ENCODE results near the gene TPGS2. TPM values are rescaled to one million over a fixed set of nuclear protein-coding genes. Genes with fewer than 3 reads are reported as not detected.

TPGS2 gene
- total RNA-seq, 2 donors from 2014 or later: 58.8 to 62.6 TPM

DNA sequence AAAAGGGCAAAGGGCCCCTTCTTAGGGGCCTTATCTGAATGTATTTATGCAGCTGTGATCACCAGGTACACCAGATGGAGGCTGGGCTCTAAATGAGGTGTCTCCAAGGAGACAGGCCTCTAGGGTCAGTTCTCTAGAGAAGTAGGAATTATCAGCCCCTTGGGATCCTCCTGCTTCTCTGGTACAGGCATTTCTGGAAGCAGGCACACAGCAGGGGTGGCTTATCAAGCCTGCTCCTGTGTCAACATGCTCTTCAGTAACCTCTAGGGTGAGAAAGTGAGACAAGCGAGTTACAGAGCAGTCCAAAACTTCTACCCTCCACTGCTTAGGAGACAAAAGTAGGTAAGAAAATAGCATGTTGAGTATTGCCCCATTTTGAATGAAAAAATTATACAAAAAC lies 13.8 kb downstream of the TPGS2 start:
- DNase-seq: no peak
- peaks cover 5% of the 10 kb centered on the region in 2 donors for H3K36me3 Mint-ChIP-seq (ENCODE audit: insufficient read depth in 2 of 2)
- H3K9me3 Mint-ChIP-seq: no peaks in the 10 kb centered on the region
- no peak overlapping the region for H3K27ac Mint-ChIP-seq
- H3K27me3 Mint-ChIP-seq (ENCODE audit: low read depth): no peaks in the 10 kb centered on the region
- ATAC-seq (replicated peaks in 1 of 2): no peak
- H3K4me1 Mint-ChIP-seq (ENCODE audit: low read depth): no peaks in the 10 kb centered on the region
- no peak overlapping the region for H3K4me3 Mint-ChIP-seq

DNA sequence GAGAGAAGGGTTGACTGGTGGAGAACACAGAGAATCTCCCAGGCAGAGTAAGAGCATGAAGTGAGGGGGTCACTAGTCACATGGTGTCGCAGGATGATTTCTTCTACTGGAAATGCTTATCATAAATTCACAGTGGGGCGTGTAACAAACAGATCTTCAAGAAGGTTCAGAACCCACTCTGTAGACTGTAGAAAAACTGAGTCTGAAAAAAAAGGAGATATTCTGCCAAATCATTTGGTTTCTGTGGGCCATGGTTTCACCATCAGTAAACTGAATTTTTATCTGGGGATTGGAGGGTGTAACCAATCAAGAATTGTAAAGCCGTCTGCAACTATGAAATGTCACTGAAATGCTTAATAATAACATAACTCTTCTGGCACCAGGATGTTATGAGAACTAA lies 15.0 kb downstream of the TPGS2 start:
- Mint-ChIP-seq H3K4me1 (ENCODE audit: low read depth) (no peaks in the 10 kb centered on the region), H3K9me3 (no peaks in the 10 kb centered on the region), H3K27me3 (ENCODE audit: low read depth) (no peaks in the 10 kb centered on the region), H3K4me3 (peak overlapping the region in 1 of 2 donors; percentile 59), H3K36me3 (ENCODE audit: insufficient read depth in 2 of 2) (peaks cover 5% of the 10 kb centered on the region in 2 donors), H3K27ac (peak overlapping the region; percentile 93)
- DNase-seq: no peak
- peak in 1 of 2 donors; percentile 36 for ATAC-seq (replicated peaks in 1 of 2)

DNA sequence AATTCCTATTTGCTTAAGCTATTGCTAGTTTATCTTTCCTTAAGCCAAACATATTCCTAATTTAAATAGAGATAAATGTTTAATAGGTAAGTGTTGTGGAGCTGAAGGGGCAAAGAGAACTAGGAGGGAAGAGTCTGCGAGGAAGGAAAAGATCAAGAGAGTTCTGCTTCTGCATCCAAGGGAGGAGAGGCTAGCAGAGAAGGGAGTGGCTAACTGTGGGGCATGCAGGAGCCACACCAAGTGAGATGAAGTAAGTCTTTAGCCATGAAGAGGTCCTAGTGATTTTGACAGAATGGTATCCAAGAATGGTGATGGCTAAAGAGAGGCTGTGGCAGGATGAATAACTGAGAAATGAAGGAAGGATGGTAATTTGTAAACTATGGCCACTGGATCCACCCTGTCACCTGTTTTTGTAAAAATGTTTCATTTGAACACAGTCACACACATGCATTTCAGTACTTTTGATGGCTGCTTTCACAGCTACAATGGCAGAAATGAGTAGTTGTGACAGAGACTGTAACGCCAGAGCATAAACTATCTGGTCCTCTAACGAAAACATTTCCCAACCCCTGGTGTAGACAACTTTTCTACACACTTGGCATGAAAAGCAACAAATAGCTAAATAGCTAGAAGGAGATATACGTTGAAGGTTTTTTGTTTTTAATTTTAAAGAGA lies 15.6 kb downstream of the TPGS2 start:
- Mint-ChIP-seq H3K36me3 (ENCODE audit: insufficient read depth in 2 of 2) (peaks cover 5% of the 10 kb centered on the region in 2 donors), H3K9me3 (no peaks in the 10 kb centered on the region), H3K27ac (peak overlapping the region; percentile 93), H3K27me3 (ENCODE audit: low read depth) (no peaks in the 10 kb centered on the region), H3K4me1 (ENCODE audit: low read depth) (no peaks in the 10 kb centered on the region), H3K4me3 (peak overlapping the region in 1 of 2 donors; percentile 59)
- DNase-seq (no peak), ATAC-seq (replicated peaks in 1 of 2) (peak in 1 of 2 donors; percentile 65)

DNA sequence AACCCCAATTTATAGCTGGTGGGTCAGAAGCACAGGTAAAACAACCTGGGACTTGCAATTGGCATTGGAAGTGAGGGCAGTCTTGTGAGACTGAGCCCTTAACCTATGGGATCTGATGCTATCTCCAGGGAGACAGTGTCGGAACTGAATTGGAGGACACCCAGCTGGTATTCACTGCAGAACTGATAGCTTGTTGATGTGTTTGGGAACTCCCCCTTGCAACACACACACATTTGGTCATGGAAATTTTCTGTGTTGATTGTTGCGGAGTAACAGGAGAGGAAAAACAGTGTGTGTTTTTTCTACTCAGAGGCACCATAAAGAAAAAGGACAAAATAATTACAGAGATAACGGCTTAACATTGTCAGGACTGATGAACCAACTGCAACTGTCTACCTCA lies 16.1 kb downstream of the TPGS2 start:
- H3K36me3 Mint-ChIP-seq (ENCODE audit: insufficient read depth in 2 of 2): peaks cover 3 to 5% of the 10 kb centered on the region in 2 donors
- DNase-seq (no peak), ATAC-seq (replicated peaks in 1 of 2) (no peak)
- H3K27ac Mint-ChIP-seq: peak overlapping the region; percentile 93
- no peaks in the 10 kb centered on the region for H3K9me3 Mint-ChIP-seq
- no peaks in the 10 kb centered on the region for H3K4me1 Mint-ChIP-seq (ENCODE audit: low read depth)
- no peaks in the 10 kb centered on the region for H3K27me3 Mint-ChIP-seq (ENCODE audit: low read depth)
- H3K4me3 Mint-ChIP-seq: no peak overlapping the region

DNA sequence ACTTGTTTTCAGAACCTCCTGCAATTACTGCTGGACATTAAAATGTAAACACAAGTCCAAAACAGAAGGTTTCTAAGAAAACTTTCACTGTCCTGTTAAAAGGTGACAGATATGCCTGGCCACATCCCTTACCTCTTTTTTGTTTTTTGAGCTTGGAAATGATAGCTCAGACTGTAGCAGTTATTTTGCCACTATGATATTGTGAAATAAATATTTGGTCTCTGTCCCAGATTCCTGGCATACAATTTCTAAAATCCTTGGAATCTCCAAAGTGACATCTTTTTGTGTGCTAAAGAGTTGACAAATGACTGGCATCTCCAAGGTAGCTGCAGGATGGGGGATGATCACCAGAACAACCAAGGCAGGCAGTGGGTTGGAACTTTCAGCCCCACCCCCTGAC lies 16.8 kb downstream of the TPGS2 start:
- Mint-ChIP-seq H3K36me3 (ENCODE audit: insufficient read depth in 2 of 2) (peaks cover 7% of the 10 kb centered on the region in 2 donors), H3K4me3 (no peak overlapping the region)

DNA sequence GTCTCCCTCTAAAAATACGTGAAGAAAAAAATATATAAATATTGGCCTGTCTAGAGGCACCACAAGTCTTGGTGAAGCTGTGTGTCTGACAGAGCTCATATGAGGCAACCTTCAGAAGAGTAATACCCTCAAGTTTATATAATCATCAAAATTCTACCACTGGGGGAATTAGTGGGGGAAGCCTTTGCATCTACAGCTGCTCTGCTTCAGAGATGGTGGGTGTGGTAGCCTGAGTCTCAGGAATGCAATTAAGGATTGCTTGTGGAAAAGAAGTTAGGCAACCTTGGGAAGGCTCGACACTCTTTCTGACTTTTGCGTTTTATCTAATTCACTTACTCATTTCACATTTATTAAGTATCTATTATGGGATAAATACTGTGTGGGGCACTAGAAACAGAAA lies 17.4 kb downstream of the TPGS2 start:
- Mint-ChIP-seq H3K9me3 (no peaks in the 10 kb centered on the region), H3K4me3 (no peak overlapping the region), H3K4me1 (ENCODE audit: low read depth) (no peaks in the 10 kb centered on the region), H3K27me3 (ENCODE audit: low read depth) (no peaks in the 10 kb centered on the region), H3K27ac (no peak overlapping the region), H3K36me3 (ENCODE audit: insufficient read depth in 2 of 2) (peaks cover 5 to 7% of the 10 kb centered on the region in 2 donors)
- no peak for ATAC-seq (replicated peaks in 1 of 2)
- DNase-seq: no peak

More for the DNA sequence above, 16.8 kb downstream of the TPGS2 start:
- Mint-ChIP-seq H3K27me3 (ENCODE audit: low read depth) (no peaks in the 10 kb centered on the region), H3K4me1 (ENCODE audit: low read depth) (no peaks in the 10 kb centered on the region), H3K27ac (no peak overlapping the region), H3K9me3 (no peaks in the 10 kb centered on the region)
- ATAC-seq (replicated peaks in 1 of 2) (no peak), DNase-seq (no peak)

DNA sequence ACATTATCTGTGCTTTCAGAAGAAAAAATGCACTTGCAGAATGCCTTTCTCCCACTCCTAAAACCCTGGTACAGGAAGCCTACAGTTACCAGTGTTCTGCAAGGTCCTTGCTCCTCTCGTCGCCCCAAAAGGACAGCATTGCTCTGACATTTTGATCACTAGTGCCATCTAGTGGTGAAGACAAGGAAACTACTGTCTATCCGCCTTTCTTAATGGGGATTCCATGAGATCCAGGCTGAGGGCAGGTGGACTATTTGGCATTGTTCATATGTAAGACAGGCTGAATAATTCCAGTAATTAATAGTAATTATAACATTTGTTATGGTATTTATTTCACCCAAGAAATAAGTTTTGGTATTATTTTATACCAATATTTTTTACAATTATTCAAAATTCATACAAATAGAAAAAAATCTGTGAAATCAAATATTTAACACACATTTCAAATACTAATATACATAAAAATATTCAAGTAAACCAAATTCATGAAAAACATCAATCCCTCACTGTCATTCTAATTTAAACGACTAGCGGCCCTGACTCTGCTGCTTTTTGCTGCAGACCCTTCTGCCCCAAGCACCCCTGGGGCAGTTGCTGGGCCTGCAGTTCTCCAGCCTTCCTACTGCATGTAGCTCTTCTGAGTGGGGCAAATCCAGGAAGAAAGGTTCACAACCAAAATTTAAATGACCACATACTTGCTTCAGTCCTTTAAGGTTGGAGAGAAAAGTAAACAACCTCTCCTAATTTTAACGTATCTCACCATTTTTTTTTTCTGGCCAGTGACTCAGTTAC lies 19.0 kb downstream of the TPGS2 start:
- Mint-ChIP-seq H3K27ac (no peak overlapping the region), H3K4me1 (ENCODE audit: low read depth) (no peaks in the 10 kb centered on the region), H3K4me3 (no peak overlapping the region), H3K9me3 (no peaks in the 10 kb centered on the region), H3K36me3 (ENCODE audit: insufficient read depth in 2 of 2) (peaks cover 9 to 14% of the 10 kb centered on the region in 2 donors), H3K27me3 (ENCODE audit: low read depth) (no peaks in the 10 kb centered on the region)
- peak; percentile 14 to 23 for DNase-seq
- peak; percentile 71 to 76 for ATAC-seq (replicated peaks in 1 of 2)

DNA sequence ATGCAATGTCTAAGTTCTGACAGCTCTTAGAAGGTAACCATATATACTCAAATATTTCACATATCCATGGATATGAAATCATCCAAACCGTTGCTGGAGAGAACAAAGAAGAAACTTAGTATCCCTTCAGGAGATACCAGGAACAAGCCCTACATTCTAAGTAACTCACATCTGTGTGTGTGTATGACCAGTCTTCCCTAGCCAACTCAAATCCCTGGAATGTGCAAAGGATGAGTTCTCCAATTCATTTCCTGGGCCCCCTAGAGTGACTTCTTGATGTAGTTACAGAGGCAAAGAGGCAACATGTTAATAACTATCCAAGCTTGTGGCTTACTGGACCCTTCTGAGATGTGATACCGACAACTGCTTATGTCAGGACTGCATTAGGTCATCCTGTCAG lies 20.1 kb downstream of the TPGS2 start:
- no peaks in the 10 kb centered on the region for H3K9me3 Mint-ChIP-seq
- DNase-seq (no peak), ATAC-seq (replicated peaks in 1 of 2) (no peak)
- no peak overlapping the region for H3K27ac Mint-ChIP-seq
- no peak overlapping the region for H3K4me3 Mint-ChIP-seq
- H3K36me3 Mint-ChIP-seq (ENCODE audit: insufficient read depth in 2 of 2): peaks cover 16 to 23% of the 10 kb centered on the region in 2 donors
- no peaks in the 10 kb centered on the region for H3K27me3 Mint-ChIP-seq (ENCODE audit: low read depth)
- H3K4me1 Mint-ChIP-seq (ENCODE audit: low read depth): no peaks in the 10 kb centered on the region

DNA sequence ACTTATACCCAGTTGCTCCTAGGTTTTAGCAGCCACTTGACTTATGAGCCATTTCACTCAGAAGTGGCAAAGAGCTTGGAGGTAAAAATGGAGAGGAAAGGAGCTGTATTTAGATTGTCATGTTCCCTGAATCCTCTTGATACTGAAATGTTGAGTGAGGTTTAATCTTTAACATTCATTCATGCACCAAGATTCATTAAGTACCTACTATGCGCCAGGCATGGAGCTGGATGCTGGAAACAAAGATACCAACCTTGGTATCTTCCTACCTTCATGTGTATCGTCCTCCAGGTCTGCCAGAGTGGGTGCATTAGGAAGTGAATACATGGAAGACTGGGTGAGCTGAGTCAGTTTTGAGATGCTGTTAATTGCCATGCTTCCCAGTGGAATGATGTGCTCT lies 23.7 kb downstream of the TPGS2 start:
- no peak overlapping the region for H3K4me3 Mint-ChIP-seq
- H3K36me3 Mint-ChIP-seq (ENCODE audit: insufficient read depth in 2 of 2): peaks cover 21 to 28% of the 10 kb centered on the region in 2 donors
- H3K9me3 Mint-ChIP-seq: no peaks in the 10 kb centered on the region
- no peak overlapping the region for H3K27ac Mint-ChIP-seq
- DNase-seq: no peak
- no peaks in the 10 kb centered on the region for H3K27me3 Mint-ChIP-seq (ENCODE audit: low read depth)
- ATAC-seq (replicated peaks in 1 of 2): no peak
- H3K4me1 Mint-ChIP-seq (ENCODE audit: low read depth): no peaks in the 10 kb centered on the region

DNA sequence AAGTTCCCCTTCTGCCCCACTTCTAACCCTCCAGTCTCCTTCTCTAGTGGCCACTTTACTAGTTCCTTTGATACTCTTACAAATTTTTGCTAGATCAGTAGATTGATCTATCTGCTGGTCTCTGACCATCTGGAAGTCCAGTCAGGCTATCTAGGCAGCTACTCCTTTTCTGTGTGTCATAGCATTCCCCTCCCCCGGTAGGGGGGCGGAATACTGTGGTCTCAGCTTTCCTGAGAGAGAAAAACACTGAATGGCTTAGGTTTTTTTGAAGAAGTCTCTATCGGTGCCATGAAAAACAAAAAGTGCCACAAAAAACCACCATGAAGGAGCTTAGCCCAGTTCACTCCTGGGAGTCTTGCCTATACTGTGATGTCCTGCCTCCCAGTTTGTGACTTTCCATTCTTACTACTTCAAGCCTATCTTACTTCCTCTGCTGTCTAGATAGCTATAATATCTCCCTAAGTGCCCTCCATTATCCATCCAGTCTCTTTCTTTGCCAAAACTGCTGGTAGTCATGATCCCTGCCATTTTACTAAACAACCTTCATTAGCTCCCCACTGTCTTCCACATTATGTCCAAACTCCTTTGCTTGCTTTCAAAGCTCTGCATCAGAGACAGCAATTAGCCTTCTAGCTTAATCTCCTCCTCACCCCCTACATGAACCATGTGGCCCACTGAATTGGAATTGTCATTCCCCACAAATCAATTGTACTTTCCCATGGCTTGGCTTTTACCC lies 29.9 kb downstream of the TPGS2 start:
- peaks cover 11 to 26% of the 10 kb centered on the region in 2 donors for H3K36me3 Mint-ChIP-seq (ENCODE audit: insufficient read depth in 2 of 2)
- no peak overlapping the region for H3K4me3 Mint-ChIP-seq
- no peak for ATAC-seq (replicated peaks in 1 of 2)
- H3K27me3 Mint-ChIP-seq (ENCODE audit: low read depth): no peaks in the 10 kb centered on the region
- H3K9me3 Mint-ChIP-seq: no peaks in the 10 kb centered on the region
- H3K4me1 Mint-ChIP-seq (ENCODE audit: low read depth): no peaks in the 10 kb centered on the region
- DNase-seq: no peak
- no peak overlapping the region for H3K27ac Mint-ChIP-seq

DNA sequence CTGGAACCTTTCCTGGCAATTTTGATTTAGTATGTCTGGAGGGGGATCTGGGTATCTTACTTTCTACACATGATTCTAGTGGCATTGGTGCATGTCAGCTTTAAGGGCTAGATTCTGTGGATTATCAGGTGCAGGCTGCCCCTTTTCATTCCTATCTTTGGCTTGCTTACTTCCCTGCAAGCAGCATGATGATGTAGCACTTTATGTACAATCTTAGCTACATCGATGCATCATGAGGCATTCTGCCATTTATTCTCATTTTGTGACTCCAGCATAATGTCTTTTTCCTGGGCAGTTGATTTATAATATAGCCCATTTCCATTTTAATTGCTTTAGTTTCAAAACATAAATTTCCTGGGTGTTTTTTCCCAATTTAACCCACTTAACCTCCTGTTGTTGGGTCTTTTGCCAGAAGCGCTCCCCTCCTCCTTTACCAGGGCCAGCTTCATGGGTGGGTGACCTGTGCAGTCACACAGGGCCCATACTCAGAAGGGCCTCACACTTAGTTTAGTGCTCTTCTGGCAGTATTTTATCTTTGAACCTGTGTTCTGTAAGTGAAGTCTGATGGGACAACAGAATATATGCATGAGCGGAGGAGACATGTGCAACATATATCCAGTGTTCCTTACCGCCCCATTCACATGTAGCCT lies 36.0 kb downstream of the TPGS2 start:
- ATAC-seq (replicated peaks in 1 of 2) (no peak), DNase-seq (no peak)
- Mint-ChIP-seq H3K27me3 (ENCODE audit: low read depth) (no peaks in the 10 kb centered on the region), H3K27ac (no peak overlapping the region), H3K9me3 (peaks cover 9% of the 10 kb centered on the region in 2 donors), H3K4me3 (no peak overlapping the region), H3K4me1 (ENCODE audit: low read depth) (no peaks in the 10 kb centered on the region), H3K36me3 (ENCODE audit: insufficient read depth in 2 of 2) (peaks cover 17 to 46% of the 10 kb centered on the region in 2 donors)

DNA sequence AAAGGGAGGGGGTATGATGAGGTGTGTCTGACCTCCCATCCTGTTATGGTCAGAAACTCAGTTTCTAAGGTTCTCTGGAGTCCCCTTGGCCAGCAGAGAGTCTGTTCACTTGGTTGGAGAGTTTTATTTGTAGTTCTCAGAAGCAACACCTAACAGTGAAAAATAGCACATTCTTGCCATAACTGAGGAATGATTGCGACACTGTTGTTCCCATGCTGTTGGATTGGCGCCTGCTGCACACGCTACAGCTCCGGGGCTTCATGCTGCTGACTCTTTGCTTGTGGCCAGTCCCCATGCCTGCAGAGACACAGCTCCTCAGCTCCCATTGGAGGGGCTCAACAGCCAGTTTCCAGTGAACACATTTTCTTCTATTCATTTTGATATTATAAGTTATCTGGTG lies 42.1 kb downstream of the TPGS2 start:
- Mint-ChIP-seq H3K9me3 (peaks cover 6 to 9% of the 10 kb centered on the region in 2 donors), H3K27me3 (ENCODE audit: low read depth) (no peaks in the 10 kb centered on the region), H3K4me1 (ENCODE audit: low read depth) (no peaks in the 10 kb centered on the region), H3K36me3 (ENCODE audit: insufficient read depth in 2 of 2) (peaks cover 13 to 21% of the 10 kb centered on the region in 2 donors), H3K27ac (no peak overlapping the region), H3K4me3 (no peak overlapping the region)
- DNase-seq (no peak), ATAC-seq (replicated peaks in 1 of 2) (no peak)

DNA sequence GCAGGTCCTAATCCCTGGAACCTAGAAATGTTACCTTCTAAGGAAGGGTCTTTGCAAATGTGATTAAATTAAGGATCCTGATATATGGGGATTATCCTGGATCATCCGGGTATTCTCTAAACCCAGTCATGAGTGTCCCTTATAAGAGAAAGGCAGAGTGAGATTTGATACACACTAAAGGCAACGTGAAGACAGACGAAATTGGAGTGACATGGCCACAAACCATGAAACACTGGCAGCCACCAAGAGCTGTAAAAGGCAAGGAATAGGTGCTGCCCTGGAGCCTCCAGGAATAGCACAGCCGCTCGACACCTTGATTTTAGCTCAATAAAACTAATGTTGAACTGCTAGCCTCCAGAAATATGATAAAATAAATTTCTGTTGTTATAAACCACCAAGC lies 45.0 kb downstream of the TPGS2 start:
- DNase-seq (no peak), ATAC-seq (replicated peaks in 1 of 2) (no peak)
- H3K27me3 Mint-ChIP-seq (ENCODE audit: low read depth): no peaks in the 10 kb centered on the region
- peaks cover 0 to 6% of the 10 kb centered on the region in 2 donors for H3K36me3 Mint-ChIP-seq (ENCODE audit: insufficient read depth in 2 of 2)
- no peaks in the 10 kb centered on the region for H3K4me1 Mint-ChIP-seq (ENCODE audit: low read depth)
- H3K27ac Mint-ChIP-seq: no peak overlapping the region
- H3K9me3 Mint-ChIP-seq: no peaks in the 10 kb centered on the region
- H3K4me3 Mint-ChIP-seq: no peak overlapping the region

Data from activated T-cell treated with anti-CD3 and anti-CD28 coated beads, Interleukin-2, amount 50 U/mL, for 72 hours (primary cell).